Stimulated activated naive B cell treated with anti-CD40 and anti-IgM and Interleukin-4, amounts not matched to agents 10 μg/mL and 1 μg/mL and 100 μg/mL, for 72 hours (primary cell): ENCODE results near the gene MPG.
"Not testable (repeated sequence)": the region's sequence is repeated elsewhere in the genome, so short reads cannot be mapped to it uniquely, and the experiment has no call there.

Source experiments
- ATAC-seq, 2 donors: fragments of 150-1000 bp; cut with Tn5 transposase; replicated peaks; 2 replicates each; pipeline ENCODE4 v1.10.0; 2021; ENCODE audit warnings: moderate library complexity in 1 of 2
- DNase-seq: peaks from one replicate; pipeline ENCODE4 v3.0.0; 2021
- H3K27ac Mint-ChIP-seq: one replicate; pipeline ENCODE4 v1.8.0; 2022; ENCODE audit warnings: mild to moderate bottlenecking, mixed read lengths
- H3K27me3 Mint-ChIP-seq, 2 donors: one replicate each; pipeline ENCODE4 v1.8.0; 2022; ENCODE audit warnings: mixed read lengths in 2 of 2
- H3K36me3 Mint-ChIP-seq, 2 donors: one replicate each; pipeline ENCODE4 v1.8.0; 2022; ENCODE audit warnings: mixed read lengths in 2 of 2, mild to moderate bottlenecking in 1 of 2
- H3K4me1 Mint-ChIP-seq, 2 donors: one replicate each; pipeline ENCODE4 v1.8.0; 2022; ENCODE audit warnings: mixed read lengths in 2 of 2, mild to moderate bottlenecking in 1 of 2
- H3K4me3 Mint-ChIP-seq, 2 donors: one replicate each; pipeline ENCODE4 v1.8.0; 2022; ENCODE audit warnings: mild to moderate bottlenecking in 2 of 2, mixed read lengths in 2 of 2, moderate library complexity in 1 of 2
- H3K9me3 Mint-ChIP-seq, 2 donors: one replicate each; pipeline ENCODE4 v1.8.0; 2022; ENCODE audit warnings: mixed read lengths in 2 of 2, mild to moderate bottlenecking in 1 of 2

Gene MPG

GRCh38 chr16:41439-42068, 36.5 kb upstream of the MPG start:
- no peaks in the 10 kb centered on the region for H3K9me3 Mint-ChIP-seq
- H3K4me1 Mint-ChIP-seq = peaks cover 45 to 49% of the 10 kb centered on the region in 2 donors
- DNase-seq (no peak), ATAC-seq (no peak)
- peak overlapping the region; percentile 47 for H3K27ac Mint-ChIP-seq
- peaks cover 40 to 71% of the 10 kb centered on the region in 2 donors for H3K36me3 Mint-ChIP-seq
- H3K27me3 Mint-ChIP-seq = no peaks in the 10 kb centered on the region
- no peak overlapping the region for H3K4me3 Mint-ChIP-seq

- Mint-ChIP-seq H3K36me3 (peaks cover 40 to 70% of the 10 kb centered on the region in 2 donors), H3K4me1 (peaks cover 42 to 44% of the 10 kb centered on the region in 2 donors), H3K27me3 (no peaks in the 10 kb centered on the region), H3K9me3 (no peaks in the 10 kb centered on the region), H3K4me3 (no peak overlapping the region), H3K27ac (peak overlapping the region; percentile 2)
- ATAC-seq = no peak
- DNase-seq = no peak
These were observed 36.0 kb upstream of the MPG start for GRCh38 chr16:42069-42457.

GRCh38 chr16:42691-43090, 35.3 kb upstream of the MPG start:
- Mint-ChIP-seq H3K27me3 (no peaks in the 10 kb centered on the region), H3K4me3 (no peak overlapping the region), H3K9me3 (no peaks in the 10 kb centered on the region), H3K4me1 (peaks cover 37 to 41% of the 10 kb centered on the region in 2 donors), H3K36me3 (peaks cover 44 to 73% of the 10 kb centered on the region in 2 donors), H3K27ac (peak overlapping the region; percentile 72)
- ATAC-seq = no peak
- DNase-seq = no peak

GRCh38 chr16:43294-43693, 34.7 kb upstream of the MPG start:
- Mint-ChIP-seq H3K4me3 (no peak overlapping the region), H3K27me3 (no peaks in the 10 kb centered on the region), H3K36me3 (peaks cover 46 to 71% of the 10 kb centered on the region in 2 donors), H3K9me3 (no peaks in the 10 kb centered on the region), H3K27ac (no peak overlapping the region), H3K4me1 (peaks cover 31 to 38% of the 10 kb centered on the region in 2 donors)
- DNase-seq = no peak
- no peak for ATAC-seq

GRCh38 chr16:44655-45054, 33.4 kb upstream of the MPG start:
- DNase-seq (no peak), ATAC-seq (no peak)
- Mint-ChIP-seq H3K27ac (no peak overlapping the region), H3K27me3 (no peaks in the 10 kb centered on the region), H3K36me3 (peaks cover 47 to 67% of the 10 kb centered on the region in 2 donors), H3K9me3 (no peaks in the 10 kb centered on the region), H3K4me3 (no peak overlapping the region), H3K4me1 (peaks cover 18 to 25% of the 10 kb centered on the region in 2 donors)

GRCh38 chr16:45454-45853, 32.6 kb upstream of the MPG start:
- Mint-ChIP-seq H3K9me3 (no peaks in the 10 kb centered on the region), H3K4me1 (peaks cover 22 to 25% of the 10 kb centered on the region in 2 donors), H3K27ac (no peak overlapping the region), H3K27me3 (no peaks in the 10 kb centered on the region), H3K36me3 (peaks cover 51 to 71% of the 10 kb centered on the region in 2 donors), H3K4me3 (no peak overlapping the region)
- no peak for ATAC-seq
- DNase-seq = no peak

- not testable (repeated sequence) for H3K4me3 Mint-ChIP-seq, H3K9me3 Mint-ChIP-seq, ATAC-seq, H3K27me3 Mint-ChIP-seq, H3K27ac Mint-ChIP-seq, DNase-seq
- peaks cover 22 to 31% of the 10 kb centered on the region in 2 donors for H3K4me1 Mint-ChIP-seq
- peaks cover 56 to 74% of the 10 kb centered on the region in 2 donors for H3K36me3 Mint-ChIP-seq
These were observed 31.5 kb upstream of the MPG start for GRCh38 chr16:46510-46909.

GRCh38 chr16:47234-47633, 30.8 kb upstream of the MPG start:
- DNase-seq = no peak
- ATAC-seq = no peak
- H3K9me3 Mint-ChIP-seq = no peaks in the 10 kb centered on the region
- peaks cover 53 to 68% of the 10 kb centered on the region in 2 donors for H3K36me3 Mint-ChIP-seq
- H3K27me3 Mint-ChIP-seq = no peaks in the 10 kb centered on the region
- no peak overlapping the region for H3K4me3 Mint-ChIP-seq
- peaks cover 20 to 26% of the 10 kb centered on the region in 2 donors for H3K4me1 Mint-ChIP-seq
- H3K27ac Mint-ChIP-seq = peak overlapping the region; percentile 28

GRCh38 chr16:50769-51591, 27.0 kb upstream of the MPG start:
- Mint-ChIP-seq H3K4me1 (peaks cover 15 to 29% of the 10 kb centered on the region in 2 donors), H3K9me3 (no peaks in the 10 kb centered on the region), H3K27ac (no peak overlapping the region), H3K4me3 (peak overlapping the region; percentile 55 to 92), H3K27me3 (no peaks in the 10 kb centered on the region), H3K36me3 (peaks cover 29 to 42% of the 10 kb centered on the region in 2 donors)
- no peak for ATAC-seq
- no peak for DNase-seq

- Mint-ChIP-seq H3K4me3 (peak within 1 kb of the TSS; percentile 92 to 98), H3K27ac (peak within 1 kb of the TSS; percentile 98), H3K36me3 (peaks cover 31 to 50% of the 10 kb centered on the region in 2 donors), H3K9me3 (no peaks in the 10 kb centered on the region), H3K4me1 (peaks cover 13 to 32% of the 10 kb centered on the region in 2 donors), H3K27me3 (no peaks in the 10 kb centered on the region)
- peak; percentile 96 for ATAC-seq
- DNase-seq = peak; percentile 96
These were observed 24.4 kb upstream of the MPG start, which contains the start of the genes POLR3K and SNRNP25 for GRCh38 chr16:53346-54236. Gene POLR3K (minus strand): TSS chr16:53608. CDS start chr16:53586, 22 bp downstream. Gene SNRNP25 (plus strand): TSS chr16:53828. CDS start chr16:54017, 189 bp downstream.

- Mint-ChIP-seq H3K4me1 (peaks cover 13 to 36% of the 10 kb centered on the region in 2 donors), H3K9me3 (no peaks in the 10 kb centered on the region), H3K36me3 (peaks cover 34 to 51% of the 10 kb centered on the region in 2 donors), H3K27me3 (no peaks in the 10 kb centered on the region), H3K27ac (peak overlapping the region; percentile 98), H3K4me3 (peak overlapping the region; percentile 92 to 98)
- ATAC-seq (no peak), DNase-seq (no peak)
These were observed 23.8 kb upstream of the MPG start for GRCh38 chr16:54237-54581.

GRCh38 chr16:55571-56136, 22.4 kb upstream of the MPG start:
- H3K4me3 Mint-ChIP-seq = no peak overlapping the region
- H3K4me1 Mint-ChIP-seq = peaks cover 13 to 30% of the 10 kb centered on the region in 2 donors
- no peaks in the 10 kb centered on the region for H3K9me3 Mint-ChIP-seq
- DNase-seq (no peak), ATAC-seq (no peak)
- H3K27ac Mint-ChIP-seq = no peak overlapping the region
- H3K27me3 Mint-ChIP-seq = no peaks in the 10 kb centered on the region
- H3K36me3 Mint-ChIP-seq = peaks cover 29 to 44% of the 10 kb centered on the region in 2 donors

- Mint-ChIP-seq H3K4me3 (no peak overlapping the region), H3K27me3 (no peaks in the 10 kb centered on the region), H3K9me3 (no peaks in the 10 kb centered on the region), H3K36me3 (peaks cover 26 to 39% of the 10 kb centered on the region in 2 donors), H3K4me1 (peaks cover 12 to 23% of the 10 kb centered on the region in 2 donors), H3K27ac (no peak overlapping the region)
- DNase-seq (no peak), ATAC-seq (no peak)
These were observed 21.6 kb upstream of the MPG start for GRCh38 chr16:56231-56927.
